Activated CD8-positive, alpha-beta T cell treated with anti-CD3 and anti-CD28 coated beads for 36 hours (primary cell): ENCODE data around the gene UVRAG. TPM values are rescaled to one million over a fixed set of nuclear protein-coding genes. Genes with fewer than 3 reads are reported as not detected.
A peak's percentile ranks its signal among the peaks of the same experiment; 100 is the strongest.

Experiments
- ATAC-seq: fragments of 200-7000 bp; cut with Tn5 transposase; one replicate; pipeline ENCODE4 v1.10.0; 2021; ENCODE audit warnings: mild to moderate bottlenecking, moderate library complexity
- CTCF ChIA-PET: fragments of 350-600 bp; sonication (Branson Sonifier 250); formaldehyde crosslinking; loops from one replicate; lab custom pipeline; 2021; ENCODE audit warnings: antibody characterized with exemption; lab: Charles Lee
- POLR2A ChIA-PET: fragments of 350-600 bp; sonication (Branson Sonifier 250); formaldehyde crosslinking; loops from one replicate; lab custom pipeline; 2021; ENCODE audit warnings: antibody characterized with exemption; lab: Charles Lee
- DNase-seq: peaks from one replicate; pipeline ENCODE4 v3.0.0-alpha.2; 2020
- H3K27ac Mint-ChIP-seq: one replicate; pipeline ENCODE4 v1.8.0; 2021; ENCODE audit warnings: mild to moderate bottlenecking, mixed read lengths
- H3K27me3 Mint-ChIP-seq: one replicate; pipeline ENCODE4 v1.8.0; 2021; ENCODE audit warnings: mixed read lengths
- H3K36me3 Mint-ChIP-seq: one replicate; pipeline ENCODE4 v1.8.0; 2021; ENCODE audit warnings: low read depth, mixed read lengths
- H3K4me1 Mint-ChIP-seq: one replicate; pipeline ENCODE4 v1.8.0; 2021; ENCODE audit warnings: low read depth, mixed read lengths
- H3K4me3 Mint-ChIP-seq: one replicate; pipeline ENCODE4 v1.8.0; 2021; ENCODE audit warnings: mild to moderate bottlenecking, moderate library complexity, mixed read lengths
- H3K9me3 Mint-ChIP-seq: one replicate; pipeline ENCODE4 v1.8.0; 2021; ENCODE audit warnings: mixed read lengths
- CTCF ChIP-seq: fragments of 200-600 bp; IDR thresholded peaks from one replicate; pipeline ENCODE4 v1.8.0; 2022; ENCODE audit warnings: antibody characterized with exemption, mild to moderate bottlenecking
- intact Hi-C: fragments of 100-400 bp; cut with micrococcal nuclease; formaldehyde crosslinking; loops from one replicate; pipeline ENCODE4 v1.10.0; 2022
- total RNA-seq, 2 experiments: library from RNA; stranded (reverse); gene quantifications; one replicate each; pipeline ENCODE4 v1.2.3, GENCODE V29; 2021

Gene UVRAG
- total RNA-seq, 2 experiments from 2014 or later = 14.4 to 15.7 TPM

DNA sequence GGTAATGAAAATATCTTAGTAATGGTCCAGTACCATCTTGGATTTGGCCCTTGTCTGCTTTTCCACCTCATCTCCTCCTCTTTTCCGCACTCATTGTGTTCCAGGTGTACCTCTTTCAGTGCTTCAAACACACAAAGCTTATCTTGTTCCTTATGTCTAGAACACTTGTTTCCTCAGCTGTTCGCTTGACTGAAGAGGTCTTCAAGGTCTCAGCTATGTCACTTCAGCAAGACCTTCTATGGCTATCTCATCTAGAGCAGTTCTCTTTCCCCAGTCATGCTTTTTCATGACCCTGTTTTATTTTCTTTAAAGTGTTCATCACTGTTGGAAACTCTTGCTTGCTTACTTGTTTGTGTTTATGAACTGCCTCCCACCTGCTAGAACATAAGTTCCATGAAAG is 47.4 kb downstream of the UVRAG start:
- DNase-seq (no peak), ATAC-seq (no peak)
- Mint-ChIP-seq H3K36me3 (peaks cover 2% of the 10 kb centered on the region), H3K27me3 (no peaks in the 10 kb centered on the region), H3K27ac (no peak overlapping the region), H3K4me3 (no peak overlapping the region), H3K9me3 (no peaks in the 10 kb centered on the region), H3K4me1 (peaks cover 5% of the 10 kb centered on the region)
- no peak for TF ChIP-seq CTCF
- intact Hi-C loops = no loop called here
- ChIA-PET POLR2A (interaction anchor here (0.6 to 1.5 kb wide), 2 partner anchors 12 to 438 kb away, joined by 3 to 5 read pairs; no protein-coding TSS in a partner anchor), CTCF (interaction anchor here (1.4 to 2.8 kb wide), 2 partner anchors 59 to 290 kb away, joined by 6 to 10 read pairs; no protein-coding TSS in a partner anchor)

DNA sequence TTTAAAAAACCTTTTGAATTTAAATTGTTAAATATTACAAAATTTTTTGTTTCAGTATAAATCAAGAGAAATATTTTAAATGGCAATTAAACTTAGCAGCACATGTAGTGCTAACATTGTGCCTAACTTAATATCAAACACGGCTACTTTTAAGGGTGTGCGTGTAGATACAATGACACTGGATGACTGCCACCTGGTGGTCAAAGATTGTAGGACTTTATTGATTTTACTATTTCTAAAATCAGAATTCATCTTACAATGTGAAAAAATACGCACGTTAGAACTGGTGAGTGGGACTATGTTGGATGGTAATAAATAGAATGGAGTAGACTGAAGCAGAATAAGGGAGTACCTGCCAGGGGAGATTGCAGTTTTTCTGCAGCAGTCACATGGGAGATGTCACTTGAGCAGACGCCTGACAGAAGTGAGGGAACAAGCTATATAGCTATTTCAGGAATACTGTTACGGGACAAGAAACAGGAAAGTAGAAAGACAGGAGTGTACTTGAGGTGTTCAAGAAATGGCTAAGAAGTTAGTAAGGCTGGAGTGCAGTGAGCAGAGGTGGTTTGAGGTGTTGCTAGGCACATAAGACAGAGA is 52.9 kb downstream of the UVRAG start:
- Mint-ChIP-seq H3K27ac (no peak overlapping the region), H3K4me3 (no peak overlapping the region), H3K27me3 (no peaks in the 10 kb centered on the region), H3K4me1 (peaks cover 14% of the 10 kb centered on the region), H3K36me3 (peaks cover 3% of the 10 kb centered on the region), H3K9me3 (no peaks in the 10 kb centered on the region)
- intact Hi-C loops = loop anchor here (2.0 kb wide), 1 partner anchor 65 kb away; no protein-coding TSS in a partner anchor
- peak; percentile 47 for ATAC-seq
- TF ChIP-seq CTCF = peak; percentile 77
- ChIA-PET CTCF (interaction anchor here (0.6 to 9.6 kb wide), 36 partner anchors 11 to 1527 kb away, joined by 3 to 119 read pairs (median 4); partner anchors contain the start of gene UVRAG), POLR2A (no interaction called here)
- peak; percentile 63 for DNase-seq

DNA sequence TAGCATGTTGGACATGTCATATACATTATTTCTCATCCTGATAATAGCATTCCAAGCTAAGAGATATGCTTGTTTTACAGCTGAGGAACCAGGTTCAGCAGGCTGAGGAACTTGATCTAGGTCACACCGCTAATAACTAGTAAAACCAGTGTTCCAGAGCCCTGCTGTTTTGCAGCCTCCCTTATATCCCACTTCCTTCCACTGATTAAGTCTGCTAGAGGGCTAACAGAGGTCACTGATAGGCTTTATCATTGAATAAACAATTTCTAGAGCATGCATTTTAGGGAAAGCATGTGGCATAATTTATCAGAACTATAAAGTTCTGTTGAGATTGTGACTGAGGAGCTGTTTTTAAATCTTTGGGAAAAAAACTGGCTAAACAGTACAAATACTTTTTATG is 54.0 kb downstream of the UVRAG start:
- ChIA-PET CTCF (interaction anchor here (1.0 to 9.6 kb wide), 14 partner anchors 10 to 147 kb away, joined by 3 to 119 read pairs (median 6); no protein-coding TSS in a partner anchor), POLR2A (no interaction called here)
- no peak for DNase-seq
- Mint-ChIP-seq H3K36me3 (peaks cover 3% of the 10 kb centered on the region), H3K9me3 (no peaks in the 10 kb centered on the region), H3K4me1 (peaks cover 24% of the 10 kb centered on the region), H3K4me3 (no peak overlapping the region), H3K27me3 (no peaks in the 10 kb centered on the region), H3K27ac (no peak overlapping the region)
- no peak for TF ChIP-seq CTCF
- intact Hi-C loops = no loop called here
- no peak for ATAC-seq

- peaks cover 3% of the 10 kb centered on the region for H3K36me3 Mint-ChIP-seq
- ATAC-seq (no peak), DNase-seq (no peak)
- intact Hi-C loops = no loop called here
- no peak for TF ChIP-seq CTCF
- peaks cover 26% of the 10 kb centered on the region for H3K4me1 Mint-ChIP-seq
- CTCF ChIA-PET = interaction anchor here (1.2 to 9.6 kb wide), 5 partner anchors 11 to 148 kb away, joined by 6 to 119 read pairs (median 8); no protein-coding TSS in a partner anchor
- POLR2A ChIA-PET = interaction anchor here (0.7 kb wide), 1 partner anchor 271 kb away, joined by 3 read pairs; no protein-coding TSS in a partner anchor
- H3K27me3 Mint-ChIP-seq = no peaks in the 10 kb centered on the region
- H3K27ac Mint-ChIP-seq = no peak overlapping the region
- H3K4me3 Mint-ChIP-seq = no peak overlapping the region
- no peaks in the 10 kb centered on the region for H3K9me3 Mint-ChIP-seq
Measured at GRCh38 chr11:75869661-75870455, 54.8 kb downstream of the UVRAG start.
